ENCODE measurements around the gene PTPRD. TPM values are rescaled to one million over a fixed set of nuclear protein-coding genes. Genes with fewer than 3 reads are reported as not detected.

The PTPRD gene
- polyA plus RNA-seq, 1 experiment: 0.39 TPM

DNA sequence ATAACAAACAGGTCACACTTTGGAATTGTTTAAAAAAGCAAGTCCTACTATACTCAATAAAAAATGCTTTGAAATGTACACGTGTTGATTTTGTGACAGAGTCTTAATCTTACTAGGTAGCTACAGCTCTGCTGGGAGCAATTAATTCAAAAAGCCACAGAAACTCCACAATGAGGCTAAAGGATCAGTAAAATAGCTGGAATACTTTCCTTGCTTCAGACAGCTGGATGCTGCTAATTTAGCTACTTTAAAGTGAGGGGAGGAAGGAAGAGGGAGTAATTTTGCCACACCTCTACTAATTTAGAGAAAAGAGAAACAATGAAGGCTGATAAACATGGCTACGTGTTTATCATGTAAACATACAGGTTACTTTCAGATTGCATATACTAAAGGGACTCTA, 1885.6 kb downstream of the PTPRD start:
- TF ChIP-seq, protein P1, sequence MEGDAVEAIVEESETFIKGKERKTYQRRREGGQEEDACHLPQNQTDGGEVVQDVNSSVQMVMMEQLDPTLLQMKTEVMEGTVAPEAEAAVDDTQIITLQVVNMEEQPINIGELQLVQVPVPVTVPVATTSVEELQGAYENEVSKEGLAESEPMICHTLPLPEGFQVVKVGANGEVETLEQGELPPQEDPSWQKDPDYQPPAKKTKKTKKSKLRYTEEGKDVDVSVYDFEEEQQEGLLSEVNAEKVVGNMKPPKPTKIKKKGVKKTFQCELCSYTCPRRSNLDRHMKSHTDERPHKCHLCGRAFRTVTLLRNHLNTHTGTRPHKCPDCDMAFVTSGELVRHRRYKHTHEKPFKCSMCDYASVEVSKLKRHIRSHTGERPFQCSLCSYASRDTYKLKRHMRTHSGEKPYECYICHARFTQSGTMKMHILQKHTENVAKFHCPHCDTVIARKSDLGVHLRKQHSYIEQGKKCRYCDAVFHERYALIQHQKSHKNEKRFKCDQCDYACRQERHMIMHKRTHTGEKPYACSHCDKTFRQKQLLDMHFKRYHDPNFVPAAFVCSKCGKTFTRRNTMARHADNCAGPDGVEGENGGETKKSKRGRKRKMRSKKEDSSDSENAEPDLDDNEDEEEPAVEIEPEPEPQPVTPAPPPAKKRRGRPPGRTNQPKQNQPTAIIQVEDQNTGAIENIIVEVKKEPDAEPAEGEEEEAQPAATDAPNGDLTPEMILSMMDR (IDR thresholded peaks at IDR 0.05; ENCODE audit: insufficient read depth, low read depth, low read length): no peak

DNA sequence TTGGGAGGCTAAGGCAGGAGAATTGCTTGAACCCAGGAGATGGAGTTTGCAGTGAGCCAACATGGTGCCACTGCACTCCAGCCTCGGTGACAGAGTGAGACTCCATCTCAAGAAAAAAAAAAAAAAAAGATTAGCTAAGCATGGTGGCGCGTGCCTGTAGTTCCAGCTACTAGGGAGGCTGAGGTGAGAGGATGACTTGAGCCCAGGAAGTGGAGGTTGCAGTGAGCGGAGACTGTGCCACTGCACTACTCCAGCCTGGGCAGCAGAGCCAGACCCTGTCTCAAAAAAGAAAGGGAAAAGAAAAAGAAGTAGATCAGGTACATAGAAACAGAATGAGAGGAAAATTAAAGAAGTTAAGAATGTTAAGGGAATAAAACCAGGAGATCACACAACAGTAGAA, 1886.1 kb downstream of the PTPRD start:
- TF ChIP-seq, protein P1 (IDR thresholded peaks at IDR 0.05; ENCODE audit: insufficient read depth, low read depth, low read length): no peak
- DNase-seq (ENCODE audit: low read depth): no peak
- no peak overlapping the region for H3K4me3 ChIP-seq (ENCODE audit: low read depth, low read length)
- ChIA-PET POLR2A (no interaction called here), CTCF (no interaction called here)
- no peaks in the 10 kb centered on the region for H3K27me3 ChIP-seq (ENCODE audit: control insufficient read depth, insufficient read depth, low read length)
- no peaks in the 10 kb centered on the region for H3K36me3 ChIP-seq (ENCODE audit: control insufficient read depth, insufficient read depth, low read length)

More for the DNA sequence above, 1885.6 kb downstream of the PTPRD start:
- ChIA-PET POLR2A (no interaction called here), CTCF (no interaction called here)
- no peaks in the 10 kb centered on the region for H3K27me3 ChIP-seq (ENCODE audit: control insufficient read depth, insufficient read depth, low read length)
- no peak overlapping the region for H3K4me3 ChIP-seq (ENCODE audit: low read depth, low read length)
- no peaks in the 10 kb centered on the region for H3K36me3 ChIP-seq (ENCODE audit: control insufficient read depth, insufficient read depth, low read length)
- DNase-seq (ENCODE audit: low read depth): no peak

DNA sequence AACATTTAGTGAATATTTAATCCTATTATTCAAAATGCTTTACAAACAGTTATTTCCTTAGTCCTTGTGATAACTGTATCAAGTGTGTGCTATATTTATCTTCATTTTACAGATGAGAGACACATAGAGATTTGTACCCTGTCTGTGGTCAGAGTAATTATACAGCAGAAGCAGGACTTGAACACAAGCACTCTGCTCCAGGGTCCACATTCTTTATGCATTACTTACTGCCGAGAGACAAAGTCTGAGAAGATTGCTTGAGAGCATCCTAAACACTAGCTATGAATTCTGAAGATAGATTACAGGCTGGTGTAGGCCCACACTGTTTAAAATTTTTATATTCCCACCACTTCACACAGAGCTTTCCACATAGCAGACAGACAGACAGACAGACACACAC, 1887.2 kb downstream of the PTPRD start:
- POLR2A ChIA-PET: no interaction called here
- CTCF ChIA-PET: interaction anchor here (0.6 kb wide), 1 partner anchor 11 kb away, joined by 3 read pairs; no protein-coding TSS in a partner anchor
- no peak overlapping the region for H3K4me3 ChIP-seq (ENCODE audit: low read depth, low read length)
- TF ChIP-seq, protein P1 (IDR thresholded peaks at IDR 0.05; ENCODE audit: insufficient read depth, low read depth, low read length): no peak
- no peaks in the 10 kb centered on the region for H3K36me3 ChIP-seq (ENCODE audit: control insufficient read depth, insufficient read depth, low read length)
- no peaks in the 10 kb centered on the region for H3K27me3 ChIP-seq (ENCODE audit: control insufficient read depth, insufficient read depth, low read length)
- DNase-seq (ENCODE audit: low read depth): no peak

DNA sequence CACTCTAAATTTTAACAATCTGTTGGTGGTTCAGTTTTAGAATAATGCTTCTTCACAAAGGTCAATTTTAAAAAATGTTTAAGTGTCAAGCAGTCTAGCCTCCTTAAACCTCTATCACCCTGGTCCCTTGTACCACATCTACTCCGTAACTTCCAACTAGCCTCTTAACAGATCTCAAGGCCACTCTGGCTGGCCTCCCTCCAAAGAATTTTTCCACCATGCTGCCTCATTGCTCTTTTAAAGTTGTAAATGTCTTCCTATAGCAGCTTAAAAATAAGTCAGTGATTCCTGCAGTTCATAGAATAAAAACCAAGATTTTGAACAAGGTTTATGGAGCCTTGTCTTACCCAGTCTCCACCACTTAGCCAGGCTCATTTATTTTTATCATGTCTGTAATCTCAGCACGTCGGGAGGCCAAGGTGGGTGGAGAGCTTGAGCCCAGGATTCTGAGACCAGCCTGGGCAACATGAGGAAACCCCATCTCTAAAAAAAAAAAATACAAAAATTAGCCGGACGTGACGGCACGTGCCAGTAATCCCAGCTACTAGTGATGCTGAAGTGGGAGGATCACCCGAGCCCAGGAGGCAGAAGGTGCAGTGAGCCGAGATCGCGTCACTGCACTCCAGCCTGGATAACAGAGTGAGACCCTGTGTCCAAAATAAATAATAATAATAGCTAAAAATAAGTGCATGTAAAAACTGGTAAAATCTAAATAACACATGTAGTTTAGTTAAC, 1888.4 kb downstream of the PTPRD start:
- POLR2A ChIA-PET: no interaction called here
- H3K27me3 ChIP-seq (ENCODE audit: control insufficient read depth, insufficient read depth, low read length): no peaks in the 10 kb centered on the region
- H3K36me3 ChIP-seq (ENCODE audit: control insufficient read depth, insufficient read depth, low read length): no peaks in the 10 kb centered on the region
- CTCF ChIA-PET: no interaction called here
- no peak for DNase-seq (ENCODE audit: low read depth)
- TF ChIP-seq, protein P1 (IDR thresholded peaks at IDR 0.05; ENCODE audit: insufficient read depth, low read depth, low read length): no peak
- no peak overlapping the region for H3K4me3 ChIP-seq (ENCODE audit: low read depth, low read length)

DNA sequence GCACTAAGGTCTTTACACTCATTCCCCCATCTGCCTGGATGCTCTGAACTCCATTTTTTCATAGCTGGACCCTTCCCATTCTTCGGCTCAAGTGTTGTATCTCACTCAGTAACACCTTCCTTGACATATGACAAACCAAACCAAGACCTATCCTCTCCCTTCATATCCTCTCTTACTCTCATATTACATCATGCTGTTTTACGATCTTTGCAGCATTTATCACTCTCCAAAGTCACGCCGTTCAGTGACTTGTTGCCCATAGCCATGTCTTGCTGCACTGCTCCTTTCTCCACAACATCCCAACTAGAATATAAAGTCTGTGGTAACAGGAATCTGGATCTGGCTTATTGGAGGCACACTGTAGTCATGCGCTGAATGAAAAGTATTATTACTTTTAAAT, 1889.6 kb downstream of the PTPRD start:
- POLR2A ChIA-PET: no interaction called here
- Histone ChIP-seq H3K36me3 (ENCODE audit: control insufficient read depth, insufficient read depth, low read length) (no peaks in the 10 kb centered on the region), H3K27me3 (ENCODE audit: control insufficient read depth, insufficient read depth, low read length) (no peaks in the 10 kb centered on the region), H3K4me3 (ENCODE audit: low read depth, low read length) (no peak overlapping the region)
- DNase-seq (ENCODE audit: low read depth): no peak
- CTCF ChIA-PET: no interaction called here
- TF ChIP-seq, protein P1 (IDR thresholded peaks at IDR 0.05; ENCODE audit: insufficient read depth, low read depth, low read length): no peak
